GM18517 (cell line): ENCODE measurements around the gene OR10G2.
"Not testable (repeated sequence)": the region's sequence is repeated elsewhere in the genome, so short reads cannot be mapped to it uniquely, and the experiment has no call there.

ENCODE experiments used
- ATAC-seq: cut with Tn5 transposase; IDR thresholded peaks from one replicate; pipeline ENCODE4 v1.9.1; 2021; ENCODE audit warnings: mild to moderate bottlenecking, moderate library complexity; ENCODE audit not compliant: unreplicated experiment

The OR10G2 gene

GRCh38 chr14:21602181-21602580, 32.6 kb downstream of the OR10G2 start:
- ATAC-seq = not testable (repeated sequence)

DNA sequence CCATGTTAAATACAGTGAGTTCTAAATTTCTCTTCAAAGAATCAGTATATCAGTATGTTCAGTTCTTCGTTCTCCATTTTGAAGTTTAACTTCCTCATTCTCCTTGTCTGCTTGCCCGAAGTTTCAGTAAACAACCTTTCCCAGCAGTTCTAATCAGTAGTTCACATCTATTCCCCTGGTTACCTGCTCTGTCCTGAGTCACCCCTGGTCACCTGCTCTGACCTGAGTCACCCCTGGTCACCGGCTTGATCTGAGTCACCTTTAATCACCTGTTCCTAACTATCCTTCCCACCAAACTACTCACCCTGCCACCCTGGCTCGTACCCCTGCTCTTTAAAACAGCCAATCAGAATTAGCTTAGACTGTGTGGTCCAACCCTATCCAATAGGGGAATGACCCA, 45.4 kb downstream of the OR10G2 start:
- ATAC-seq = no peak
